Measurements from ENCODE around the gene OSCP1.

DNA sequence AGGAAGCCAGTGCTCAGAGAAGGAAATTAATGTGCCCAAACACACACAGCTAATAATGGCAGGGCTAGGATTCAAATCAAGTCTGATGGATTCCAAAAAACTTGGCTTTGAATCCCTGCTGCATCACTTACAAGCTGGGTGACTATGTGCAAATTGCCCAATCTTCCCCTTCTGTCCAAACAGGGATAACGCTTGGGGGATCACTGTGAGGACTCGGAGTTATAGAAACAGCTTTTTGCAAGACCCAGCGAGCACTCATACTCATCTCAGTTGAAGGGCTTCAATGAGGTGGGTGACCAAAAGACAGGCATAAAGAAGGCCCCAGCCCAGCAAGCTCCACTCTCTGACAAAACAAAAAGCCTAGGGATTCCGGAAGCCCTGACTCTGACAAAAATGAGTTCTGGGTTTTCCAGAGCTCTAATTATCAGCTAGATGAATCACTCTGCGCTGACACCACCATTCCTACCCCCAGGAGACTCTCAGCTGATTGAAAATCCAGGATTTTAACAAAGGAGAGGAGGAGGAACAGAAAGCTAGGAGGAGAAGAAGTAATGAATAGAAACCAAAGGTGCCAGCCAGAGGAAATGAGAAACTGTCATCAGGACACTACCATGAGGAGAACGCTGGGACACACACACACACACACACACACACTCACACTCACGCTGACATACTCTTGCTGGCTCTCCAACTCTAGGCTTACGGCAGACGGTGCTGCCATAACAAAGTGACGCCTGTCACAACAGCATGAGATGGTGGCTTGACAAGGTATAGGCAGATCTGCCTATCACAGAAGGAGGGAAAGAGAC lies 62.9 kb downstream of the OSCP1 start:
- no peak for TF ChIP-seq POLR2A (IDR thresholded peaks at IDR 0.05; ENCODE audit: low read depth, low read length)
- no peak for TF ChIP-seq POLR2AphosphoS5 (IDR thresholded peaks at IDR 0.05; ENCODE audit: low read depth, low read length)
- no peak for TF ChIP-seq TAF1 (IDR thresholded peaks at IDR 0.05; ENCODE audit: borderline replicate concordance, low read depth, low read length)
